H1 (cell line): ENCODE measurements around the gene TMEM39A. TPM values are rescaled to one million over a fixed set of nuclear protein-coding genes. Genes with fewer than 3 reads are reported as not detected.

Experiments
- BCL11A ChIP-seq, 2 experiments: IDR thresholded peaks; one replicate each; pipeline ENCODE4 v1.6.1; 2011; ENCODE audit warnings: low read depth in 2 of 2, low read length in 2 of 2, mild to moderate bottlenecking in 2 of 2
- CHD2 ChIP-seq: IDR thresholded peaks from 2 replicates; pipeline ENCODE4 v1.6.1; 2012; ENCODE audit warnings: low read length, improper control_type of control experiment
- CHD7 ChIP-seq: fragments of 300-600 bp; sonication (generic); IDR thresholded peaks from 2 replicates; pipeline ENCODE4 v1.7.1; 2012; ENCODE audit warnings: low read length, moderate library complexity, mild to moderate bottlenecking, inconsistent platforms; ENCODE audit not compliant: insufficient replicate concordance
- JUN ChIP-seq: IDR thresholded peaks from 2 replicates; pipeline ENCODE4 v1.6.1; 2011; ENCODE audit warnings: low read depth, mild to moderate bottlenecking, improper control_type of control experiment, low read length
- MAX ChIP-seq: IDR thresholded peaks from 2 replicates; pipeline ENCODE4 v1.6.1; 2012; ENCODE audit warnings: inconsistent platforms
- RNF2 ChIP-seq: fragments of 200-900, 300-1000 bp; sonication (generic); IDR thresholded peaks from 2 replicates; pipeline ENCODE4 v1.7.1; 2016; ENCODE audit warnings: borderline replicate concordance, low read depth, mild to moderate bottlenecking, antibody characterized with exemption, low read length; ENCODE audit not compliant: poor library complexity, severe bottlenecking; ENCODE audit errors: missing control alignments
- polyA plus RNA-seq, 7 experiments: library from polyadenylated mRNA; depleted of rRNA in 3 of 7; stranded (reverse) in 5 of 7; unstranded in 2 of 7; fragments of >200 nt in 5 of 7; fragments of 200-250 nt in 2 of 7; gene quantifications; 1 replicate in 5 of 7; 2 replicates in 1 of 7; 4 replicates in 1 of 7; pipeline versions ENCODE4 v1.2.1 to v1.2.3, GENCODE V29; 2011 to 2013; ENCODE audit warnings: missing spikeins in 2 of 7, mixed read lengths in 2 of 7
- total RNA-seq: library from RNA; stranded (reverse); fragmentation: NEBNext Ultra II Directional; extraction: Animal tissue kit (Norgen Biotek cat#: 25700); gene quantifications from 2 replicates; pipeline ENCODE4 v1.2.1, GENCODE V29; 2021

The TMEM39A gene
- total and polyA plus RNA-seq, 2 of the 8 experiments (the other 6 are each of a cell fraction or from before 2014, with no cell fraction given) = 26.8 to 36.1 TPM

- TF ChIP-seq CHD7 (no peak), MAX (no peak), RNF2 (no peak), BCL11A (IDR thresholded peaks at IDR 0.05; ENCODE audit: low read depth in 2 of 2, low read length in 2 of 2) (no peak), JUN (no peak), CHD2 (no peak)
Observed at GRCh38 chr3:119437691-119438258, 25.6 kb downstream of the TMEM39A start (continued).
